ENCODE data around the gene SMIM45.

Gene SMIM45

GRCh38 chr22:41951898-41952474 lies at the start of gene SMIM45:
TSS of gene SMIM45 (plus strand) at chr22:41952150.
- Histone ChIP-seq H2AFZ (ENCODE audit: low read length) (no peak within 1 kb of the TSS), H4K20me1 (ENCODE audit: insufficient read depth, low read length) (no peaks in the 10 kb centered on the region), H3K9me2 (replicated peaks; ENCODE audit: insufficient read depth, low read length) (no peaks in the 10 kb centered on the region), H3K27me3 (replicated peaks; ENCODE audit: insufficient read depth, low read length) (no peaks in the 10 kb centered on the region), H3K9ac (ENCODE audit: low read length) (no peak within 1 kb of the TSS), H3K4me1 (ENCODE audit: low read length) (no peaks in the 10 kb centered on the region), H3K4me3 (ENCODE audit: low read length) (no peak within 1 kb of the TSS), H3K27ac (ENCODE audit: low read length) (no peak within 1 kb of the TSS), H3K9me3 (replicated peaks; ENCODE audit: insufficient read depth, low read length) (no peaks in the 10 kb centered on the region), H3K79me2 (ENCODE audit: low read length) (no peaks in the 10 kb centered on the region), H3K4me2 (ENCODE audit: low read depth, low read length) (no peak within 1 kb of the TSS), H3K36me3 (replicated peaks; ENCODE audit: insufficient read depth, low read length) (no peaks in the 10 kb centered on the region), H3F3A (ENCODE audit: insufficient read depth, low read length) (no peaks in the 10 kb centered on the region)
- TF ChIP-seq EZH2 (optimal IDR thresholded peaks at IDR 0.05; ENCODE audit: low read depth, low read length) (no peak), EZH2phosphoT487 (IDR thresholded peaks at IDR 0.05; ENCODE audit: low read length) (no peak), CTCF (IDR thresholded peaks at IDR 0.05; ENCODE audit: low read length) (no peak)
- DNase-seq, result no peak

GRCh38 chr22:41902932-41903421 lies 49.0 kb upstream of the SMIM45 start:
- Histone ChIP-seq H3K9ac (ENCODE audit: low read length) (no peak overlapping the region), H3K36me3 (replicated peaks; ENCODE audit: insufficient read depth, low read length) (peaks cover 4% of the 10 kb centered on the region; the same call in 1 of the 2 replicates), H2AFZ (ENCODE audit: low read length) (no peak overlapping the region), H3K4me2 (ENCODE audit: low read depth, low read length) (no peak overlapping the region), H3K9me3 (replicated peaks; ENCODE audit: insufficient read depth, low read length) (no peaks in the 10 kb centered on the region), H3K27me3 (replicated peaks; ENCODE audit: insufficient read depth, low read length) (no peaks in the 10 kb centered on the region), H3K79me2 (ENCODE audit: low read length) (no peaks in the 10 kb centered on the region), H3K27ac (ENCODE audit: low read length) (no peak overlapping the region), H3K9me2 (replicated peaks; ENCODE audit: insufficient read depth, low read length) (no peaks in the 10 kb centered on the region), H3K4me1 (ENCODE audit: low read length) (peaks cover 10% of the 10 kb centered on the region), H3K4me3 (ENCODE audit: low read length) (no peak overlapping the region), H3F3A (ENCODE audit: insufficient read depth, low read length) (peaks cover 10% of the 10 kb centered on the region), H4K20me1 (ENCODE audit: insufficient read depth, low read length) (no peaks in the 10 kb centered on the region)
- no peak for TF ChIP-seq EZH2 (optimal IDR thresholded peaks at IDR 0.05; ENCODE audit: low read depth, low read length)
- no peak for TF ChIP-seq CTCF (IDR thresholded peaks at IDR 0.05; ENCODE audit: low read length)
- TF ChIP-seq EZH2phosphoT487 (IDR thresholded peaks at IDR 0.05; ENCODE audit: low read length), result no peak
- no peak for DNase-seq

GRCh38 chr22:41904450-41905410 lies 47.2 kb upstream of the SMIM45 start:
- Histone ChIP-seq H3K79me2 (ENCODE audit: low read length) (no peaks in the 10 kb centered on the region), H3K9me2 (replicated peaks; ENCODE audit: insufficient read depth, low read length) (no peaks in the 10 kb centered on the region), H4K20me1 (ENCODE audit: insufficient read depth, low read length) (no peaks in the 10 kb centered on the region), H3K4me1 (ENCODE audit: low read length) (peaks cover 21% of the 10 kb centered on the region), H3K9ac (ENCODE audit: low read length) (no peak overlapping the region), H3K27ac (ENCODE audit: low read length) (no peak overlapping the region), H3K4me2 (ENCODE audit: low read depth, low read length) (no peak overlapping the region), H3K4me3 (ENCODE audit: low read length) (no peak overlapping the region), H2AFZ (ENCODE audit: low read length) (no peak overlapping the region), H3K9me3 (replicated peaks; ENCODE audit: insufficient read depth, low read length) (no peaks in the 10 kb centered on the region), H3K27me3 (replicated peaks; ENCODE audit: insufficient read depth, low read length) (peaks cover 4% of the 10 kb centered on the region; the same call in 1 of the 2 replicates), H3F3A (ENCODE audit: insufficient read depth, low read length) (peaks cover 15% of the 10 kb centered on the region), H3K36me3 (replicated peaks; ENCODE audit: insufficient read depth, low read length) (no peaks in the 10 kb centered on the region; the same call in 1 of the 2 replicates)
- TF ChIP-seq EZH2phosphoT487 (IDR thresholded peaks at IDR 0.05; ENCODE audit: low read length), result no peak
- TF ChIP-seq CTCF (IDR thresholded peaks at IDR 0.05; ENCODE audit: low read length), result no peak
- TF ChIP-seq EZH2 (optimal IDR thresholded peaks at IDR 0.05; ENCODE audit: low read depth, low read length), result no peak
- DNase-seq, result no peak
